Measurements from ENCODE around the gene EGFR.

Gene EGFR

GRCh38 chr7:55020466-55020871 is 1.7 kb downstream of the EGFR start:
- DNase-seq (ENCODE audit: low spot score), result no peak
- peak overlapping the region; percentile 90 for H3K4me3 ChIP-seq
- TF ChIP-seq CTCF (IDR thresholded peaks at IDR 0.05), result no peak
- H3K27ac ChIP-seq, result peak overlapping the region; percentile 94 to 95

GRCh38 chr7:55021053-55021452 is 2.2 kb downstream of the EGFR start:
- no peak for TF ChIP-seq CTCF (IDR thresholded peaks at IDR 0.05)
- DNase-seq (ENCODE audit: low spot score), result no peak
- peak overlapping the region; percentile 94 to 95 for H3K27ac ChIP-seq
- H3K4me3 ChIP-seq, result peak overlapping the region; percentile 90

- H3K4me3 ChIP-seq, result peak overlapping the region; percentile 90
- peak overlapping the region; percentile 94 to 95 for H3K27ac ChIP-seq
- no peak for TF ChIP-seq CTCF (IDR thresholded peaks at IDR 0.05)
- no peak for DNase-seq (ENCODE audit: low spot score)
Measured at GRCh38 chr7:55022002-55022985, 3.5 kb downstream of the EGFR start.

- Histone ChIP-seq H3K4me3 (no peak overlapping the region), H3K27ac (peak overlapping the region in 1 of 2 donors; percentile 76)
- TF ChIP-seq CTCF (IDR thresholded peaks at IDR 0.05), result no peak
- DNase-seq (ENCODE audit: low spot score), result no peak
Measured at GRCh38 chr7:55023841-55024505, 5.2 kb downstream of the EGFR start.

- no peak for TF ChIP-seq CTCF (IDR thresholded peaks at IDR 0.05)
- peak overlapping the region in 1 of 2 donors; percentile 76 for H3K27ac ChIP-seq
Measured at GRCh38 chr7:55024776-55025175, 6.0 kb downstream of the EGFR start.

GRCh38 chr7:55026086-55026790 is 7.4 kb downstream of the EGFR start:
- DNase-seq (ENCODE audit: low spot score), result no peak
- TF ChIP-seq CTCF (IDR thresholded peaks at IDR 0.05), result no peak
- Histone ChIP-seq H3K4me3 (no peak overlapping the region), H3K27ac (peak overlapping the region; percentile 62 to 76)

More at GRCh38 chr7:55024776-55025175, 6.0 kb downstream of the EGFR start:
- H3K4me3 ChIP-seq, result no peak overlapping the region
- no peak for DNase-seq (ENCODE audit: low spot score)

Measured in coronary artery (tissue), 2 donors.